Muscle layer of duodenum (tissue), 2 donors: ENCODE data around the gene PNO1.
"Not testable (repeated sequence)": the region's sequence is repeated elsewhere in the genome, so short reads cannot be mapped to it uniquely, and the experiment has no call there.

Experiments
- H3K27ac ChIP-seq: one replicate; pipeline ENCODE4 v1.7.0; 2013; ENCODE audit warnings: mild to moderate bottlenecking, low read length
- H3K27me3 ChIP-seq: one replicate; pipeline ENCODE4 v1.7.0; 2013; ENCODE audit warnings: low read depth, mild to moderate bottlenecking, control low read depth, low read length
- H3K36me3 ChIP-seq, 2 donors: one replicate each; pipeline ENCODE4 v1.7.0; 2013; ENCODE audit warnings: low read length in 2 of 2, control low read depth in 1 of 2, mild to moderate bottlenecking in 1 of 2; ENCODE audit not compliant: insufficient read depth in 2 of 2, control insufficient read depth in 1 of 2
- H3K4me1 ChIP-seq, 2 donors: one replicate each; pipeline ENCODE4 v1.7.0; 2013; ENCODE audit warnings: low read length in 2 of 2, mild to moderate bottlenecking in 2 of 2, control low read depth in 1 of 2, moderate library complexity in 1 of 2; ENCODE audit not compliant: insufficient read depth in 2 of 2, control insufficient read depth in 1 of 2
- H3K4me3 ChIP-seq, 2 donors: one replicate each; pipeline ENCODE4 v1.7.0; 2013; ENCODE audit warnings: low read length in 2 of 2, low read depth in 1 of 2, mild to moderate bottlenecking in 1 of 2
- H3K9me3 ChIP-seq, 2 donors: one replicate each; pipeline ENCODE4 v1.7.0; 2013; ENCODE audit warnings: low read length in 2 of 2, control low read depth in 1 of 2, mild to moderate bottlenecking in 1 of 2; ENCODE audit not compliant: control insufficient read depth in 1 of 2
- donor health status: healthy.

The PNO1 gene

GRCh38 chr2:68158134-68158447 lies 403 bp downstream of the PNO1 start:
- H3K27me3 ChIP-seq = no peaks in the 10 kb centered on the region
- peak overlapping the region; percentile 95 to 100 for H3K4me3 ChIP-seq
- peaks cover 17 to 27% of the 10 kb centered on the region in 2 donors for H3K4me1 ChIP-seq
- H3K27ac ChIP-seq = peak overlapping the region; percentile 98
- no peaks in the 10 kb centered on the region for H3K9me3 ChIP-seq
- peaks cover 16 to 20% of the 10 kb centered on the region in 2 donors for H3K36me3 ChIP-seq

- Histone ChIP-seq H3K4me3 (no peak overlapping the region), H3K36me3 (peaks cover 23 to 43% of the 10 kb centered on the region in 2 donors), H3K4me1 (peaks cover 6 to 8% of the 10 kb centered on the region in 2 donors), H3K27ac (no peak overlapping the region), H3K27me3 (no peaks in the 10 kb centered on the region), H3K9me3 (no peaks in the 10 kb centered on the region)
Observed at GRCh38 chr2:68163641-68164040, 6.0 kb downstream of the PNO1 start.

DNA sequence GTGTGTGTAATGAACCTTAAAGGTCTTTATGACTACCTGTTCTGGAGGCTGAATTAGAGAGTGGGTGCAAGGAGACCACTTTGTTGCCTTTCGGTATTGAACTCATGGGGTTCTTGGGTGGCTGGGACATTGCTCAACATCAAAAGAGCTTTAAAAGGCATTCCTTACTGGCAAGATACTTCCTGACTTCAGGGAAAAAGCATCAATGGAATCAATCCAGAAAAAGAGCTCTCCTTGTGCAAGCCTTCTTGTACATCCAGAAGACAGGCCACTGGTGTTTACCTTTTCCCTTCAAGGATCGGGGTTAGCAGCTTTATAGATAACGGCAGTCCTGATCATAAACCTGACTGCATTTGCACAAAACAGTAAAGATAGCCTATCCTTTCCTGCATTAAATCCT lies 9.5 kb downstream of the PNO1 start:
- Histone ChIP-seq H3K27ac (no peak overlapping the region), H3K9me3 (no peaks in the 10 kb centered on the region), H3K4me3 (no peak overlapping the region), H3K27me3 (no peaks in the 10 kb centered on the region), H3K4me1 (no peaks in the 10 kb centered on the region), H3K36me3 (peaks cover 23 to 40% of the 10 kb centered on the region in 2 donors)

DNA sequence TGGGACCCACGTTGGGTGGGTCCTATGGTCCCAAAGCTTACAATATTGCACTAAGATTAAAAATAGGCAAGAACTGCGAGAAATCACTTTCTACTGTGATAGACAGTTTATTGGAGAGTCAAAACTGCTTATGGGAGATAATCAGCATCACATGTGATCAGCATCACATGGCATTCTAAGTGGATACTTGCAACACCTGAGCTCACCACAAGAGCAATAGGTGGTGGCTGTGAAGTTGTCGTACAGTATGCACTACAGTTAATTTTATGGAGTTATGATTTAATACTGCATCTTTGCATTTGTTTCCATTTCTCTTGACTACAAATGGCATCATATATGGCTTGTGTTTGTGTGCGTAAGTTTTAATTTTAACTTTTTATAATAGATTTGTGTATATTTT lies 11.6 kb downstream of the PNO1 start:
- Histone ChIP-seq H3K27me3 (no peaks in the 10 kb centered on the region), H3K36me3 (peaks cover 14 to 24% of the 10 kb centered on the region in 2 donors), H3K4me3 (no peak overlapping the region), H3K4me1 (no peaks in the 10 kb centered on the region), H3K9me3 (no peaks in the 10 kb centered on the region), H3K27ac (no peak overlapping the region)

DNA sequence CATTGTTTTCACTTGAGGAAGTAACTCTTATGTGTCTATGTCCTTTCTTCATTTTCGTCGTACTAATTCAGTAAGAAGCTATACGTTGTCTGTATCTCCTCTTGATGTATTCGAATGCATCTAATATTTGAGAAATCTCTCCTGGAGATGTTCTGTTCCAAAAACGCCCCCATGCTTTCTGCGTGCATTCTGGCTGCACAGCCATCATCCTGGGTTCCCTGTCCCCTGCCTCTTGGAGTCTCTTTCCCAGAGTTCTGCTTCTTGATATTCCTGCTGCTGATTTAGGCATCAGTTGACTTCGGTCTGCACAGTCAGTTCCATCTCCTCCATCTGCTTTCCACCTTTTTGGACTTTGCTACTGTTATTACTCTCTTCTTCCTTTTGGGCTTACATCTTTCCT lies 13.5 kb downstream of the PNO1 start:
- Histone ChIP-seq H3K4me1 (no peaks in the 10 kb centered on the region), H3K36me3 (peaks cover 19 to 35% of the 10 kb centered on the region in 2 donors), H3K27me3 (no peaks in the 10 kb centered on the region), H3K4me3 (no peak overlapping the region), H3K9me3 (no peaks in the 10 kb centered on the region), H3K27ac (no peak overlapping the region)

GRCh38 chr2:68171684-68172083 lies 14.0 kb downstream of the PNO1 start:
- no peaks in the 10 kb centered on the region for H3K4me1 ChIP-seq

GRCh38 chr2:68172521-68172920 lies 14.8 kb downstream of the PNO1 start:
- no peaks in the 10 kb centered on the region for H3K4me1 ChIP-seq
- H3K27ac ChIP-seq = no peak overlapping the region
- no peak overlapping the region for H3K4me3 ChIP-seq
- H3K9me3 ChIP-seq = no peaks in the 10 kb centered on the region
- no peaks in the 10 kb centered on the region for H3K27me3 ChIP-seq
- peaks cover 25 to 31% of the 10 kb centered on the region in 2 donors for H3K36me3 ChIP-seq

More at GRCh38 chr2:68171684-68172083, 14.0 kb downstream of the PNO1 start:
- H3K9me3 ChIP-seq = no peaks in the 10 kb centered on the region
- H3K27me3 ChIP-seq = no peaks in the 10 kb centered on the region
- peaks cover 19 to 30% of the 10 kb centered on the region in 2 donors for H3K36me3 ChIP-seq
- no peak overlapping the region for H3K27ac ChIP-seq
- H3K4me3 ChIP-seq = no peak overlapping the region

- H3K9me3 ChIP-seq = no peaks in the 10 kb centered on the region
- no peak overlapping the region for H3K4me3 ChIP-seq
- H3K4me1 ChIP-seq = no peaks in the 10 kb centered on the region
- no peaks in the 10 kb centered on the region for H3K27me3 ChIP-seq
- H3K36me3 ChIP-seq = peaks cover 25 to 33% of the 10 kb centered on the region in 2 donors
- no peak overlapping the region for H3K27ac ChIP-seq
Observed at GRCh38 chr2:68172990-68173700, 15.5 kb downstream of the PNO1 start.

DNA sequence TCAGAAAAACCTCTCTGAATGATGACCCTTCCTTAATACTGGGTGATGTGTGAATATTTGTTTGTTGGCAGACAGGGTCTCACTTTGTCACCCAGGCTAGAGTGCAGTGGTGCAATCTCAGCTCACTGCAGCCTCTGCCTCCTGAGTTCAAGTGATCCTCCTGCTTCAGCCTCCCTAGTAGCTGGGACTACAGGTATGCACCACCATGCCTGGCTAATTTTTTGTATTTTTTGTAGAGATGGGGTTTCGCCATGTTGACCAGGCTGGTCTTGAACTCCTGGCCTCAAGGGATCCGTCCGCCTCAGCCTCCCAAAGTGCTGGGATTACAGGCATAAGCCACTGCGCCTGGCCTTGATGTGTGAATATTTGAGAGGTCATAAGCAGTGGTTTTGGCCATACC lies 17.5 kb downstream of the PNO1 start:
- H3K36me3 ChIP-seq = peaks cover 21 to 32% of the 10 kb centered on the region in 2 donors
- not testable (repeated sequence) for H3K27me3 ChIP-seq, H3K4me1 ChIP-seq, H3K27ac ChIP-seq, H3K9me3 ChIP-seq, H3K4me3 ChIP-seq

DNA sequence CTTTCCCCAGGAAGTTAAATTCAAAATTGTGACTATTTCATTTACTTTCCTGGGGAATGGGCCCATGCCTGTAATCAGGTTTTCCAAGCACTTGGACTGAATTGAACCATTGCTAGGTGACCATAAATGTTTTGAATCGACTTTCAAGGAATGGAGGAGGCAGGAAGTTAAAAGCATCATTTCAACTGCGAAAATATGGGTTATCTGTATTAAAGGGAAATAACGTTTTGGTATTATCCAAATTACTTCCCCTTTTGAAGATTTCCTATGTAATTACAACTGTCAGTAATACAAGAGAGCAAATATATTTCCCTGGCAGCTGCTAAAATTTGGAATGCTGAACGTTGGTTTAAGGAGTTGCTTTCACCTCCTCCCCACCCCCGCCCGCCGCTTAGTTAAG lies 19.0 kb downstream of the PNO1 start:
- H3K27me3 ChIP-seq = no peaks in the 10 kb centered on the region
- H3K4me1 ChIP-seq = peaks cover 0 to 11% of the 10 kb centered on the region in 2 donors
- no peaks in the 10 kb centered on the region for H3K9me3 ChIP-seq
- no peak overlapping the region for H3K27ac ChIP-seq
- H3K36me3 ChIP-seq = peaks cover 23 to 24% of the 10 kb centered on the region in 2 donors
- H3K4me3 ChIP-seq = no peak overlapping the region

DNA sequence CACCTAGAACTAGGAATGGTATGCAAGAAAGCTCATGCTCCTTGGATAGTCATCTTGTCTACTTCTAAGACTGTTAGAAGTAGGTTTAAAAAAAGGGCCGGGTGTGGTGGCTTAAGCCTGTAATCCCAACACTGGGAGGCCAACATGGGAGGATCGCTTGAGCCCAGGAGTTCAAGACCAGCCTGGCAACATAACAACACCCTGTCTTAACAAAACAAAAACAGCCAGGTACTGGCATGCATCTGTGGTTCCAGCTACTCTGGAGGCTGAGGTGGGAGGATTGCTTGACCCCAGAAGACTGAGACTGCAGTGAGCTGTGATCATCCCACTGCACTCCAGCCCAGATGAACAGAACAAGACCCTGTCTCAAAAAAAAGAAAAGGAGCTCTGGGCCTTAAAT lies 19.9 kb downstream of the PNO1 start:
- H3K4me1 ChIP-seq = peaks cover 0 to 11% of the 10 kb centered on the region in 2 donors
- H3K27ac ChIP-seq = no peak overlapping the region
- H3K4me3 ChIP-seq = no peak overlapping the region
- no peaks in the 10 kb centered on the region for H3K9me3 ChIP-seq
- H3K36me3 ChIP-seq = peaks cover 18 to 22% of the 10 kb centered on the region in 2 donors
- H3K27me3 ChIP-seq = no peaks in the 10 kb centered on the region

GRCh38 chr2:68178432-68178831 lies 20.7 kb downstream of the PNO1 start:
- no peaks in the 10 kb centered on the region for H3K9me3 ChIP-seq
- no peak overlapping the region for H3K4me3 ChIP-seq
- H3K4me1 ChIP-seq = peaks cover 0 to 11% of the 10 kb centered on the region in 2 donors
- H3K36me3 ChIP-seq = peaks cover 18 to 22% of the 10 kb centered on the region in 2 donors
- H3K27me3 ChIP-seq = no peaks in the 10 kb centered on the region
- H3K27ac ChIP-seq = no peak overlapping the region
